ENCODE measurements around the gene KRR1.
"Not testable (repeated sequence)": the region's sequence is repeated elsewhere in the genome, so short reads cannot be mapped to it uniquely, and the experiment has no call there.

KRR1 gene

DNA sequence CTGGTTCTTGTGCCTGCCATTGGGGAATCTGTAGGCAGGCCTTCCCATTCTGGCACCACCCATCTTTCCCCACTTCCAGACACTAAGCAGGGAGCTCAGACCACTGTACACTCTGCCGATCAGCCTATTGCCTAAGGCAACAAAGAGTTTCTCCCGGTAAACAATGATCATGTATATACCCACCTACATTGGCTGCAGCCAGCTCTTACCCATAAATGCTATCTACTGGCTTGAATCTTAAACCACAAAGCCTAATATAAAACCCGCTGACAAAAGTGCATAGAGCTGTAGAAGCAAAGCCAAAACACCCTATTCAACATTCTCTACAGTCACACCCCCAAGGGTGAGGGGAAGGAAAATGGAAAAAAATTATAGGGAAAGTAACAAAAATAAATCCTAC lies 51.7 kb downstream of the KRR1 start:
- no peaks in the 10 kb centered on the region for H3K9me3 ChIP-seq (ENCODE audit: severe bottlenecking)
- TF ChIP-seq CTCF (IDR thresholded peaks at IDR 0.05; ENCODE audit: poor library complexity, severe bottlenecking): no peak
- H3K4me1 ChIP-seq (ENCODE audit: insufficient read depth, poor library complexity, severe bottlenecking): no peaks in the 10 kb centered on the region
- DNase-seq (ENCODE audit: low spot score) (no peak), ATAC-seq (ENCODE audit: low read depth) (no peak)
- no peaks in the 10 kb centered on the region for H3K27me3 ChIP-seq (ENCODE audit: insufficient read depth, poor library complexity, severe bottlenecking)
- H3K36me3 ChIP-seq (ENCODE audit: low read depth): no peaks in the 10 kb centered on the region
- H3K4me3 ChIP-seq (ENCODE audit: severe bottlenecking): no peak overlapping the region
- H3K27ac ChIP-seq (ENCODE audit: poor library complexity, severe bottlenecking): no peak overlapping the region

GRCh38 chr12:75457866-75458265 lies 53.5 kb downstream of the KRR1 start:
- not testable (repeated sequence) for H3K27me3 ChIP-seq (ENCODE audit: insufficient read depth, poor library complexity, severe bottlenecking); H3K27ac ChIP-seq (ENCODE audit: poor library complexity, severe bottlenecking); DNase-seq (ENCODE audit: low spot score); H3K4me3 ChIP-seq (ENCODE audit: severe bottlenecking); ATAC-seq (ENCODE audit: low read depth); H3K4me1 ChIP-seq (ENCODE audit: insufficient read depth, poor library complexity, severe bottlenecking); H3K36me3 ChIP-seq (ENCODE audit: low read depth); H3K9me3 ChIP-seq (ENCODE audit: severe bottlenecking)

DNA sequence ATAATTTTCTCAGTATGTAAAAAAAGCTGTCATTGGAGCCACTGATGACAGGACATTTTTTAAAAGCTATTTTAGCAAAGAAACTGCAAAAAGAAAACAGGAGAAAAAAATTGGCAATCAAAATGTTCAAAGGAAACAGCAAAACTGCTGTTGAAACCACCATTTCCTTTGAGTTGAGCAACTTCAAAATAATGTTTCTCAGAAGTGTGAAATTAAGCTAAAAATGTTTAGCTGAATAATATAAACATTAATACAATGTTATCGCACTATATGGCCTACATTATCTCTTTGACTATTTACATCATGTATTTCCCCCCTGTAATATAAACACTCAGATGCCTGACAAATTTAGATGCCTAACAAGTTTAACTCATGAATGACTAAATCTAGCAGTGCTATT lies 54.2 kb downstream of the KRR1 start:
- Histone ChIP-seq H3K4me3 (ENCODE audit: severe bottlenecking) (no peak overlapping the region), H3K36me3 (ENCODE audit: low read depth) (no peaks in the 10 kb centered on the region), H3K27ac (ENCODE audit: poor library complexity, severe bottlenecking) (no peak overlapping the region), H3K4me1 (ENCODE audit: insufficient read depth, poor library complexity, severe bottlenecking) (no peaks in the 10 kb centered on the region), H3K9me3 (ENCODE audit: severe bottlenecking) (no peaks in the 10 kb centered on the region), H3K27me3 (ENCODE audit: insufficient read depth, poor library complexity, severe bottlenecking) (no peaks in the 10 kb centered on the region)
- ATAC-seq (ENCODE audit: low read depth) (no peak), DNase-seq (ENCODE audit: low spot score) (no peak)
- no peak for TF ChIP-seq CTCF (IDR thresholded peaks at IDR 0.05; ENCODE audit: poor library complexity, severe bottlenecking)

DNA sequence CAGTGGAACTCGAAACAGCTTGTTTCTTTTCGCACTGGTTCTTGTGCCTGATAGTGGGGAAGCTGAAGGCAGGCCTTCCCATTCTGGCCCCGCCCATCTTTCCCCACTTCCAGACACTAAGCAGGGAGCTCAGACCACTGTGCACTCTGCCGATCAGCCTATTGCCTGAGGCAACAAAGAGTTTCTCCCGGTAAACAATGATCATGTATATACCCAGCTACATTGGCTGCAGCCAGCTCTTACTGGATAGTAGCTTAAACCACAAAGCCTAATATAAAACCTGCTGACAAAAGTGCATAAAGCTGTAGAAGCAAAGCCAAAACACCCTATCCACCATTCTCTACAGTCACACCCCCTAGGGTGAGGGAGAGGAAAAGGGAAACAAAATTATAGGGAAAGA lies 55.6 kb downstream of the KRR1 start:
- no peaks in the 10 kb centered on the region for H3K36me3 ChIP-seq (ENCODE audit: low read depth)
- TF ChIP-seq CTCF (IDR thresholded peaks at IDR 0.05; ENCODE audit: poor library complexity, severe bottlenecking): no peak
- H3K27me3 ChIP-seq (ENCODE audit: insufficient read depth, poor library complexity, severe bottlenecking): no peaks in the 10 kb centered on the region
- no peak overlapping the region for H3K27ac ChIP-seq (ENCODE audit: poor library complexity, severe bottlenecking)
- H3K9me3 ChIP-seq (ENCODE audit: severe bottlenecking): no peaks in the 10 kb centered on the region
- no peaks in the 10 kb centered on the region for H3K4me1 ChIP-seq (ENCODE audit: insufficient read depth, poor library complexity, severe bottlenecking)
- DNase-seq (ENCODE audit: low spot score): no peak
- no peak for ATAC-seq (ENCODE audit: low read depth)
- no peak overlapping the region for H3K4me3 ChIP-seq (ENCODE audit: severe bottlenecking)

GRCh38 chr12:75452675-75453330 lies 58.6 kb downstream of the KRR1 start:
- Histone ChIP-seq H3K9me3 (ENCODE audit: severe bottlenecking) (no peaks in the 10 kb centered on the region), H3K4me3 (ENCODE audit: severe bottlenecking) (no peak overlapping the region), H3K27ac (ENCODE audit: poor library complexity, severe bottlenecking) (no peak overlapping the region), H3K36me3 (ENCODE audit: low read depth) (no peaks in the 10 kb centered on the region), H3K27me3 (ENCODE audit: insufficient read depth, poor library complexity, severe bottlenecking) (no peaks in the 10 kb centered on the region), H3K4me1 (ENCODE audit: insufficient read depth, poor library complexity, severe bottlenecking) (peaks cover 8% of the 10 kb centered on the region)
- ATAC-seq (ENCODE audit: low read depth) (peak; percentile 95), DNase-seq (ENCODE audit: low spot score) (no peak)
- no peak for TF ChIP-seq CTCF (IDR thresholded peaks at IDR 0.05; ENCODE audit: poor library complexity, severe bottlenecking)

All from RWPE2 (cell line).